Neural progenitor cell (in vitro differentiated cells): ENCODE measurements around the gene C15orf40. TPM values are rescaled to one million over a fixed set of nuclear protein-coding genes. Genes with fewer than 3 reads are reported as not detected.

Source experiments
- DNase-seq: peaks from one replicate; pipeline ENCODE4 v3.0.0-alpha.2; 2016; ENCODE audit warnings: low spot score
- H2AFZ ChIP-seq: fragments of 200-600 bp; sonication (generic); replicated peaks from 2 replicates; pipeline ENCODE4 v1.6.1; 2016; ENCODE audit warnings: antibody characterized with exemption
- H3F3A ChIP-seq: fragments of 200-600 bp; sonication (generic); 2 replicates; pipeline ENCODE4 v1.6.1; 2016; ENCODE audit warnings: antibody characterized with exemption, low read depth
- H3K27ac ChIP-seq: fragments of 200-600 bp; sonication (generic); 2 replicates; pipeline ENCODE4 v1.5.1; 2016; ENCODE audit warnings: mild to moderate bottlenecking
- H3K27me3 ChIP-seq: fragments of 200-600 bp; sonication (generic); 2 replicates; pipeline ENCODE4 v1.6.1; 2016; ENCODE audit warnings: mild to moderate bottlenecking, moderate library complexity
- H3K36me3 ChIP-seq: fragments of 200-600 bp; sonication (generic); 2 replicates; pipeline ENCODE4 v1.5.1; 2016
- H3K4me1 ChIP-seq: fragments of 200-600 bp; sonication (generic); 2 replicates; pipeline ENCODE4 v1.6.1; 2016; ENCODE audit warnings: mixed run types
- H3K4me2 ChIP-seq: fragments of 200-600 bp; sonication (generic); 2 replicates; pipeline ENCODE4 v1.6.1; 2016
- H3K4me3 ChIP-seq: fragments of 200-600 bp; sonication (generic); 2 replicates; pipeline ENCODE4 v1.5.1; 2016
- H3K79me2 ChIP-seq: fragments of 200-600 bp; sonication (generic); 2 replicates; pipeline ENCODE4 v1.6.1; 2016; ENCODE audit warnings: low read depth
- H3K9ac ChIP-seq: fragments of 200-600 bp; sonication (generic); 2 replicates; pipeline ENCODE4 v1.6.1; 2016
- H3K9me3 ChIP-seq: fragments of 200-600 bp; sonication (generic); 2 replicates; pipeline ENCODE4 v1.5.1; 2016; ENCODE audit warnings: low read depth
- H4K20me1 ChIP-seq: fragments of 200-600 bp; sonication (generic); 2 replicates; pipeline ENCODE4 v1.6.1; 2016; ENCODE audit warnings: low read depth
- H3K27ac Mint-ChIP-seq: 3 replicates; pipeline ENCODE4 v1.8.0; 2021; ENCODE audit warnings: mixed read lengths
- H3K27me3 Mint-ChIP-seq: 2 replicates; pipeline ENCODE4 v1.8.0; 2022; ENCODE audit warnings: low read depth, mild to moderate bottlenecking, inconsistent platforms, moderate library complexity, mixed read lengths; ENCODE audit not compliant: insufficient read depth
- H3K36me3 Mint-ChIP-seq: 3 replicates; pipeline ENCODE4 v1.8.0; 2021; ENCODE audit warnings: mixed read lengths
- H3K4me1 Mint-ChIP-seq: 3 replicates; pipeline ENCODE4 v1.8.0; 2021; ENCODE audit warnings: mixed read lengths
- H3K4me3 Mint-ChIP-seq: 3 replicates; pipeline ENCODE4 v1.8.0; 2021; ENCODE audit warnings: mild to moderate bottlenecking, moderate library complexity, mixed read lengths
- H3K9me3 Mint-ChIP-seq: 3 replicates; pipeline ENCODE4 v1.8.0; 2020; ENCODE audit warnings: mixed read lengths
- EZH2 ChIP-seq: fragments of 200-600 bp; sonication (generic); IDR thresholded peaks from 2 replicates; pipeline ENCODE4 v1.6.1; 2017; ENCODE audit warnings: antibody characterized with exemption, mild to moderate bottlenecking, moderate library complexity
- EZH2phosphoT487 ChIP-seq: fragments of 200-600 bp; sonication (generic); IDR thresholded peaks from 2 replicates; pipeline ENCODE4 v1.6.1; 2017; ENCODE audit warnings: antibody characterized with exemption
- total RNA-seq: library from RNA; depleted of rRNA; stranded (reverse); fragments of >200 nt; gene quantifications from 2 replicates; pipeline ENCODE4 v1.2.3, GENCODE V29; 2015; ENCODE audit warnings: low replicate concordance
- TF ChIP-seq, protein P1 (sequence below): fragments of 200-600 bp; sonication (generic); IDR thresholded peaks from 2 replicates; pipeline ENCODE4 v1.5.1; 2017; ENCODE audit warnings: antibody characterized with exemption, mild to moderate bottlenecking

C15orf40 gene
- total RNA-seq, 1 donor from 2014 or later = 8.1 TPM

GRCh38 chr15:82968066-82968465, 43.4 kb downstream of the C15orf40 start:
- H3K9me3 ChIP-seq = no peaks in the 10 kb centered on the region
- no peak overlapping the region for H3K4me3 ChIP-seq
- H3K36me3 Mint-ChIP-seq = no peaks in the 10 kb centered on the region
- H4K20me1 ChIP-seq = no peaks in the 10 kb centered on the region
- no peak for DNase-seq
- no peaks in the 10 kb centered on the region for H3K9me3 Mint-ChIP-seq
- H3F3A ChIP-seq = no peaks in the 10 kb centered on the region
- H3K4me1 ChIP-seq = no peaks in the 10 kb centered on the region
- TF ChIP-seq, protein P1, sequence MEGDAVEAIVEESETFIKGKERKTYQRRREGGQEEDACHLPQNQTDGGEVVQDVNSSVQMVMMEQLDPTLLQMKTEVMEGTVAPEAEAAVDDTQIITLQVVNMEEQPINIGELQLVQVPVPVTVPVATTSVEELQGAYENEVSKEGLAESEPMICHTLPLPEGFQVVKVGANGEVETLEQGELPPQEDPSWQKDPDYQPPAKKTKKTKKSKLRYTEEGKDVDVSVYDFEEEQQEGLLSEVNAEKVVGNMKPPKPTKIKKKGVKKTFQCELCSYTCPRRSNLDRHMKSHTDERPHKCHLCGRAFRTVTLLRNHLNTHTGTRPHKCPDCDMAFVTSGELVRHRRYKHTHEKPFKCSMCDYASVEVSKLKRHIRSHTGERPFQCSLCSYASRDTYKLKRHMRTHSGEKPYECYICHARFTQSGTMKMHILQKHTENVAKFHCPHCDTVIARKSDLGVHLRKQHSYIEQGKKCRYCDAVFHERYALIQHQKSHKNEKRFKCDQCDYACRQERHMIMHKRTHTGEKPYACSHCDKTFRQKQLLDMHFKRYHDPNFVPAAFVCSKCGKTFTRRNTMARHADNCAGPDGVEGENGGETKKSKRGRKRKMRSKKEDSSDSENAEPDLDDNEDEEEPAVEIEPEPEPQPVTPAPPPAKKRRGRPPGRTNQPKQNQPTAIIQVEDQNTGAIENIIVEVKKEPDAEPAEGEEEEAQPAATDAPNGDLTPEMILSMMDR = no peak
- no peak for TF ChIP-seq EZH2
- TF ChIP-seq EZH2phosphoT487 = no peak
- no peak overlapping the region for H3K27ac Mint-ChIP-seq
- no peaks in the 10 kb centered on the region for H3K27me3 Mint-ChIP-seq
- H3K4me3 Mint-ChIP-seq = no peak overlapping the region
- H3K4me2 ChIP-seq = no peak overlapping the region
- no peak overlapping the region for H2AFZ ChIP-seq
- no peak overlapping the region for H3K27ac ChIP-seq
- H3K9ac ChIP-seq = no peak overlapping the region
- H3K27me3 ChIP-seq = no peaks in the 10 kb centered on the region
- no peaks in the 10 kb centered on the region for H3K79me2 ChIP-seq
- no peaks in the 10 kb centered on the region for H3K4me1 Mint-ChIP-seq
- no peaks in the 10 kb centered on the region for H3K36me3 ChIP-seq

GRCh38 chr15:82966671-82967071, 44.8 kb downstream of the C15orf40 start:
- H3F3A ChIP-seq = no peaks in the 10 kb centered on the region
- H3K27me3 ChIP-seq = no peaks in the 10 kb centered on the region
- H3K4me1 ChIP-seq = no peaks in the 10 kb centered on the region
- H3K79me2 ChIP-seq = no peaks in the 10 kb centered on the region
- TF ChIP-seq, protein P1 = no peak
- TF ChIP-seq EZH2phosphoT487 = no peak
- TF ChIP-seq EZH2 = no peak
- no peaks in the 10 kb centered on the region for H3K36me3 ChIP-seq
- Mint-ChIP-seq H3K27me3 (no peaks in the 10 kb centered on the region), H3K9me3 (no peaks in the 10 kb centered on the region), H3K27ac (no peak overlapping the region), H3K4me3 (no peak overlapping the region), H3K36me3 (no peaks in the 10 kb centered on the region), H3K4me1 (no peaks in the 10 kb centered on the region)
- H3K9me3 ChIP-seq = no peaks in the 10 kb centered on the region
- no peak overlapping the region for H2AFZ ChIP-seq
- H3K9ac ChIP-seq = no peak overlapping the region
- no peak for DNase-seq
- no peak overlapping the region for H3K4me2 ChIP-seq
- H3K27ac ChIP-seq = no peak overlapping the region
- H3K4me3 ChIP-seq = no peak overlapping the region
- H4K20me1 ChIP-seq = no peaks in the 10 kb centered on the region

DNA sequence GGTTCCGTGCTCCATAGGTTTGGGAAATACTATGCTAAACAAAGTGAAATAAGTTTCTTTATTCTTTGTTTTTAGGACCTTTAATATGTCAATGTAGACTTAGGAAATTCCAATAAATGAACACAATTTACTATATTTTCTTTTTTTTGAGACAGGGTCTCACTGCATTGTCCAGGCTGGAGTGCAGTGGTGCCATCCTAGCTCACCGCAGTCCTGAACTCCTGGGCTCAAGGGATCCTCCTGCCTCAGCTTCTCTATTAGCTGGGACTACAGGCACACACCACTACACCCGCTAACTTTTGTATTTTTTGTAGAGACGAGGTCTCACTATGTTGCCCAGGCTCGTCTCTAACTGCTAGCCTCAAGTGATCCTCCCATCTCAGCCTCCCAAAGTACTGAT, 46.5 kb downstream of the C15orf40 start:
- Histone ChIP-seq H3K4me3 (no peak overlapping the region), H3K36me3 (no peaks in the 10 kb centered on the region), H3K9ac (no peak overlapping the region), H3K9me3 (no peaks in the 10 kb centered on the region), H3K79me2 (no peaks in the 10 kb centered on the region), H3K27ac (no peak overlapping the region), H4K20me1 (no peaks in the 10 kb centered on the region), H3K4me1 (peaks cover 8% of the 10 kb centered on the region), H3F3A (no peaks in the 10 kb centered on the region), H3K27me3 (no peaks in the 10 kb centered on the region), H2AFZ (no peak overlapping the region), H3K4me2 (no peak overlapping the region)
- no peaks in the 10 kb centered on the region for H3K9me3 Mint-ChIP-seq
- H3K36me3 Mint-ChIP-seq = peaks cover under 1% of the 10 kb centered on the region
- no peak for DNase-seq
- H3K27me3 Mint-ChIP-seq = no peaks in the 10 kb centered on the region
- H3K27ac Mint-ChIP-seq = no peak overlapping the region
- no peaks in the 10 kb centered on the region for H3K4me1 Mint-ChIP-seq
- no peak for TF ChIP-seq EZH2
- TF ChIP-seq, protein P1 = no peak
- TF ChIP-seq EZH2phosphoT487 = no peak
- H3K4me3 Mint-ChIP-seq = no peak overlapping the region
